Stimulated activated CD8-positive, alpha-beta memory T cell treated with anti-CD3 and anti-CD28 coated beads, Interleukin-7, amount 100 ng/mL, for 24 hours (primary cell): ENCODE results near the gene G3BP2.
"Not testable (repeated sequence)": the region's sequence is repeated elsewhere in the genome, so short reads cannot be mapped to it uniquely, and the experiment has no call there.

Source experiments
- DNase-seq: peaks from one replicate; pipeline ENCODE4 v3.0.0-alpha.2; 2020; ENCODE audit warnings: low read depth

The G3BP2 gene

DNA sequence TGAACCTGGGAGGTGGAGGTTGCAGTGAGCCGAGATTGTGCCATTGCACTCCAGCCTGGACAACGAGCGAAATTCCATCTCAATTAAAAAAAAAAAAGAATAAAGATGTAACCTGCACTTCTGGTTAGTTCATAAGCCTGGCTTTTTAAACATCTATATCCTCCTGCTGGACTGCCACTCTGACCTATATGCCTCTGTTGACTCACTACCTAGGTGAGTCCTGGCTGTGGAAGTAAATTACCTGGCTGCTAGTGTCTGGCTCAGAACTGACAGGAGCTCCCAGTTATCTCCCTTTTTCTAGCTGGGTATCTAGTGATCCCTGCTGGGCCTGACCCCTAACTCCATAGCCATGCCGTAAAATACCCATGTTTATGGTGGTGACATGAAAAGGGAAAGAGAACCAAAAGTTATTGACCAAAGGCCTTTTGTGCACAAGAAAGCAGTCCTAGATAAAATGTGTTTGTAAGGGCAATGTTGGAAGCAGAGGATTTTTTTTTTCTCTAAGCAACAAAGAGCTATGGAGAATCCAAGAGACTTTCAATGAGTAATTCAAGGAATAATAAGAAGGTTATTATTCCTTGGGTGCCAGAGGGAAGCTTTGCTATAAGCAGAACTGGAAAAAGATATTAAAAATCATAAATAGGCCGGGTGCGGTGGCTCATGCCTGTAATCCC is 10.4 kb upstream of the G3BP2 start:
- DNase-seq: no peak

DNA sequence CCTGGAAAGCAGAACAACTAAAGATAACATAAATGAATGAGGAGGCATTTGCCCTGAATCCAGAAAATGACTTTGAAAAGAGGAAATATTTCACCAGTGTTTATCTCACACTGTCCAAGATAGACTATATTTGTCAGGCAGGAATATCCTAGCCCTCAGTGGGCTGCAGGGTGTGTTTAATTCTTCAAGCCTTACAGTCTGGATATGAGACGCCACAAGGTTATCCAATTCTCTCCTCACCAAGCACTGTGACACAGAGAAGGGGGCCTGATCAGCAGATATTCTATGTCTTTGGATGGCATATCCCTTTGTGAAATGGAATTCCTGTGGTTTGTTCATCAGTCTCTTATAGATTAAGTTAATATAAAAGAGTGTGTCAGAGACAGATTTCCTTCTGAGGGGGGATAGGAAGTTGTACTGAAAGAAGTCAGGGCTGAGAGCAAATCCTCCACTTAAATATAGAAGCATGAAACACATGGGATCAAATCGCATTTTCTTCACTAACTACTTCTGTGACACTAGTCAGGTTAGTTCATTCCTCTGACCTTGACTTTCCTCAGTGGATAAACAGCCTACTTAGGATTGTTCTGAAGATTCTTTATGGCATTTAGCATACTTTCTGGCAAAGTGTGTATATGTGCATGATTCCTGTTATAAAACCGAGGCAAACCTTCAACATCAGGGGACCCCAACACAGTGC is 6.8 kb upstream of the G3BP2 start:
- no peak for DNase-seq

DNA sequence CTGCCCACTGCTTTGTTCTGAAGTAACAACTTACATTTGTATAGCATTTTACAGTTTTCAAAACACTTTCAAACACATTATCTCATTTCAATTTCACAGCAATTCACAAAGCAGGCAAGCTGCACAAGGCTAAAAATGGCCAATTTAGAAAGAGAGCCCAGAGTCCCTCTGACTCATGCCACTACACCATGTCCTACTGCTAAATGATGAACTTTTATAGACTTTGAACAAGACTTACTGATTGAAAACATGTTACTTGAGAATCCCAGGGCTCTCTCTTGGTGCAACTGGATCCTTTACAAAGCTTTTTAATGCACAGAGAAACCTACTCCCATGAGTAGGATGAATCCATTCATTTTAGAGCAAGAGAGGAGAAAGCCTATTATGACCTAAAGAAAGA is 5.8 kb upstream of the G3BP2 start:
- no peak for DNase-seq

DNA sequence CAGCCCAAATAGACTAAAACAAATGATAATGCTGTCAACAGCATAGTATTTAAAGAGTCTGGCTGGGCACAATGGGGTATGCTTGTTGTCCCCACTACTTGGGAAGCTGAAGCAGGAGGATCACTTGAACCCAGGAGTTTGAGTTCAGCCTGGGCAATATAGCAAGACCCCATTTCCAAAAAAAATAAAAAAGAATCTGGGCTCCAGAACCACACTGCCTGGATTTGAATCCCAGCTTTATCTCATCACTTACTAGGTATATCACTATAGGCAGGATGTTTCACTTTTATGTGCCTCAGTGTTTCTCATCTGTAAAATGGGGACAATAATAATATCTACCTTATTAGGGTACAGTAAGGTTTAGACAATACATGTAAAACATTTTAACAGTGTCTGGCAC is 5.3 kb upstream of the G3BP2 start:
- no peak for DNase-seq

DNA sequence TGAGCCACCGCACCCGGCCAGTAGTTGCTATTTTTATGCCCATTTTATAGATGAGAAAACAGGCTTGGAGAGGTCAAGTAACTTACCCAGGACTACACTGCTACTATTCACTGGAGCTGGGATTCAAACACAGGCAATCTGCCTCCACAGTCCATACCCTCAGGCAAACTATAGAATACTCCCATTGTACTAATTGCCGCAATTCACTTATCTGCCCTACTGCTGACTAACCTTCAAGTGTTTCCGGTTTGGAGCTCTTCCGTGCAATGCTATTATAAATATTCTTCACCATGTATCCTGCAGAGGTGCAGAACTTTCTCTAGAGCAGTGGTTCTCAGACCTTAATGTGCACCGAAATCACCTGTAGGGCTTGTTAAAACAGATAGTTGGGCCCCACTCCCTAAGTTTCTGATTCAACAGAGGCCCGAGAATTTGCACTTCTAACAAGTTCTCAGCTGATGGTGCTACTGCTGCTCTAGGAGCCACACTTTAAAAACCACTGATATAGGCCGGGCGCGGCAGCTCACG is 1.9 kb upstream of the G3BP2 start:
- DNase-seq: no peak

DNA sequence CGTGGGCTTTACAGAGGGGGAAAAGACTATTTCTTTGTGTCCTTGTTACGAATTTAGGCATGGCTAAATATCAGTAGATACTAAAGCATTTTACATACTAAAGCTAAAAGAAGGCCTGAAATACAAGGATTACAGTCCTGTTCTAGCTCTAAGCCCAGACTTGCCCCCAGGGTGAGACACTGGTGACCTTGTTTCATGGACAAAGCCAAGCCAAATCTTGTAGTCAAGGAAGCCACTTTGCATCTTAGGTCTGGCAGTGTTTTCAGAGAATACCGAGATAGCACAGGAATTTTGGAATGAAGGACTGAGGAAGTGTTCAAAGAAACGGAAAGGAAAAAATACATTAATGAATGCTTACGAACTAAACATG is 733 bp upstream of the G3BP2 start:
- DNase-seq: no peak

DNA sequence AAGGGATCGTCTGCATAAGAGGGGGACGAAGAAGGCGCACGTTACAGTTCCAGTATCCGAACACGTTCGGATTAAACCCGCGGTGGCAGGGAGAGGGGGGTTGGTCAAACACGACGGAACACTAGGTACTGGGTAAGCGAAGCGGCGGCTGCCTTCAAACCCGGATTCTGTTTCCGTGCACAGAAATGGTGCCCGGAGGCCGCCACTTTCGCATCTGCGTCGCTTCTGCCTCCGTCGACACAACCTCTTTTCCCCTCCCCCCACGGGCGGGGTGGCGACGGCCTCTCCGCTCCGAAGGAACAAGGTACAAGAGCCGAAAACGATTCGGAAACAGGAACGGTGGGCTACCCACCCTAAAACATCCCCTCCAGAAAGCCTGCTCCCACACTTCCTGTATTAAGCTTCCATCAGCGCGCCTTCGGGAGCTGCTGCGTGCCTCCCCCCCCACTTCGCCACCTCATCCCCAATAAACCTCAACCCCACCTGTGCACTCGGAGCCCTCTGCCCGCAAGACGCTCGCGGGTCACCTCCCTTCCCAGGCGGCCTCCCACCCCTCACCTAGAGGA is 667 bp downstream of the G3BP2 start:
- peak; percentile 60 for DNase-seq

DNA sequence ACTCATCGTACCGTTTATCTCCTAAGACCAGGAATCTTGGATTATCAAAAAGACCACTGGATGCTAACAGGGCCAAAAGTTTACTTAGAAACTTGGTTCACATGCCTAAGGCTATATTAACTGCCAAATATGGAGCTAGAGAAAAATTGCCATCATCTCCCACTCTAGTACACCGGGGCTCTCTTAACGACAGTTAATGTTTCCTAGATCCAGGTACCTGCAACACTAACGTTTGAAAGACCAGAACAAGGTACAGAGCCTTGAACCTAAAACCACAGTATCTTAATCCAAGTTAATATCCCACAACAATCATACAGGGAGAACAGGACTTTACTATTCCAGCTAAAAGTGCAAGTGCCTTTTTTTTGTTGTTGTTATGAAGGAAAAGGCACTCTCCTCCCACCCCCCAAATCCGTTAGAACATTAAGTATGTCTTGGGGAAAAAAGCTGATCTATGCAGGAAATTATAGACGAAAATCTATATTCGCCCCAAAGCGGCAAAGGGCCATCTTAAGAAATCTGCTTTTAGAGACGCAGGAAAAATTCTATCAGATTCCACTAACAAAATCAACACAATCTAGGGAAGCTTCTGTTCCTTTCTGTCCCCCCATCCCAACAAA is 1.3 kb downstream of the G3BP2 start:
- DNase-seq: no peak

DNA sequence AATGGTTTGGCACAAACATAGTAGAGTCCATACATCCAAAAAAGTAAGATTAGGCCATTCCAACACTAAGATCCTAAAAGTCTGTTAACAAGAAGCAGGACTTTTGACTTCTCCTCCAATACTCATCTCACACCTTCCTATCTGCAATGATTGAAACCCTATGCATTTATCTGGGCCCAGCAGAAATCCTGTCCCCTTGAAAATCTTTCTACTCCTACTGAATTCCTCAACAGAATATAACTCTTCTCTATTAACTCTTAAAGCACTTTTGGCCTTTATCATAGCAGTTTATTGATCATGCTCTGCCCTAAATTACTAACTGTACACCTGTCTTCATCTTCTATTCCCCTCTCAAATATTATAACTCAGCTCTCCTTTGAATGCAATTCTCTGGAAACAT is 4.6 kb downstream of the G3BP2 start:
- DNase-seq: no peak

DNA sequence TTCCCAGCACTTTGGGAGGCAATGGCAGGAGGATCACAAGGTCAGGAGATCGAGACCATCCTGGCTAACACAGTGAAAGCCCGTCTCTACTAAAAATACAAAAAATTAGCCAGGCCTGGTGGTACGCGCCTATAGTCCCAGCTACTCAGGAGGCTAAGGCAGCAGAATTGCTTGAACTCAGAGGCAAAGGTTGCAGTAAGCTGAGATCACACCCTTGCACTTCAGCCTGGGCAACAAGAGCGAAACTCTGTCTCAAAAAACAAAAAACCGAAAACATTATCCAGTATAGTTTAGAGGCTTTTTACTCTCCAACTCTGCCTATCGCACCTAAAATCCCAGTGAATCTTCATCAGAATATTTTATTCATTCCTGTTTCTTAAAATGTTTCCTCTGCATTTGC is 5.6 kb downstream of the G3BP2 start:
- DNase-seq: not testable (repeated sequence)

DNA sequence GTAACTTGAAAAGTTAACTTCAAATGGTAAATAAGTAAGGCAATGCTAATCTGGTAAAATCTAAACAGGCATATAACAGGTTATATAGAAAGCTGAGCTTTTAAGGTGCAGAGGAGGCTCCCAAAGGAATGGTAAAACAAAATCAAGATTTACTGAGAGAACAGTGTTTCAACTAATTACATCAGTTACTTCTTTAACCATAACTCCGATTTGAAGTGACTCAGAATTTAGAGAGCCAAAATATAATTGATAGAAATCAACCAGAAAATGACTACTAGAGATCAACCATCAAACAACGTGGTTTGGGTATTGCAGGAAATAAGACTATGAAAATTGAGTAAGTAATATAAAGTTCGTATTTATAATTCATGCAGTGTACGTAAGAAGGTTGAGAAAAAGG is 6.9 kb downstream of the G3BP2 start:
- no peak for DNase-seq

DNA sequence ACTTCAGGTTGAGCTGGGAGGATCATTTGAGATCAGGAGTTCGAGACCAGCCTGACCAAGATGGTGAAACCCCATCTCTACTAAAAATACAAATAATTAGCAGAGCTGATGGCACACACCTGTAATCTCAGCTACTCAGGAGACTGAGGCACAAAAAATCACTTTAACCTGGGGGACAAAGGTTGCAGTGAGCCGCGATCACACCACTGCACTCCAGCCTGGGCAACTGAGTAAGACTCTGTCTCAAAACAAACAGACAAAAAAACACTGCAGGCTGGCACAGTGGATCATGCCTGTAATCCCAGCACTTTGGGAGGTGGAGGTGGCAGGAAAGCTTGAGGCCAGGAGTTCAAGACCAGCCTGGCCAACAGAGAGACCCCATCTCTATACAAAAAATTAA is 8.6 kb downstream of the G3BP2 start:
- DNase-seq: not testable (repeated sequence)

DNA sequence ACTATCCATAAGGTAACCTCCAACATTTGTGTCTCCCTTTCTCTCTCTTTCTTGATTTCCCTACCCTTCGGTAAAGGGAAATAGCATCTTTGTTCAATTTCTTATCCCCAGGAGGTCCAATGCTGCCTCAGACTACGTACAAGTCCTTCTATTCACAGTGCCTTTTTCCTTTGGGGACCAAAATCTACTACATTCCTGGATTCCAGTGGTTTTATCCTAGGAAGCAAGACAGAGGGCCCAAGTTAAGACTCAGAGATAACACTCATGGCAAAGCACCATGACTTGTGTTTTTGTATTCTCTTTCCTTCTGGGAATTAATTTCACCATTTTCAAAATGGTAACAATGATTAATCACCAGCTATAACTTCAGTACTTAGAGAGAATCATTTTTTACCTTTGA is 10.6 kb downstream of the G3BP2 start:
- DNase-seq: no peak

DNA sequence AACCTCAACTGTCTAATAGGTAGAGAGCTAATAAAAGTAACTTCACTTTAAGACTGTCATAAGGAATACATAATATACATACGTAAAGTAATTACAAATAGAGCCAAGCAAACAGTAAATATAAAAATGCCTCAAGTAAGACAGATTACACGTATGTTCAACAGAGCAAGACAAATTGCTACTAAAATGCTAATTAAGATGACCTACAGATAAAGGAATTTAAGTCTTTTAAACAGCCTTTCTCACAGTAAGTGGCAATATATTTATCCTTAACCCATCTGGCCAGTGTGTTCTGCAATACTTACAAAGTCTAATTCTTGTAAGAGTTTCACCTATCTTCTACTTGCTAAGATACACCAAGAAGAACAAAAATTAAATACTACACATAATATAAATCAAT is 12.7 kb downstream of the G3BP2 start:
- no peak for DNase-seq

DNA sequence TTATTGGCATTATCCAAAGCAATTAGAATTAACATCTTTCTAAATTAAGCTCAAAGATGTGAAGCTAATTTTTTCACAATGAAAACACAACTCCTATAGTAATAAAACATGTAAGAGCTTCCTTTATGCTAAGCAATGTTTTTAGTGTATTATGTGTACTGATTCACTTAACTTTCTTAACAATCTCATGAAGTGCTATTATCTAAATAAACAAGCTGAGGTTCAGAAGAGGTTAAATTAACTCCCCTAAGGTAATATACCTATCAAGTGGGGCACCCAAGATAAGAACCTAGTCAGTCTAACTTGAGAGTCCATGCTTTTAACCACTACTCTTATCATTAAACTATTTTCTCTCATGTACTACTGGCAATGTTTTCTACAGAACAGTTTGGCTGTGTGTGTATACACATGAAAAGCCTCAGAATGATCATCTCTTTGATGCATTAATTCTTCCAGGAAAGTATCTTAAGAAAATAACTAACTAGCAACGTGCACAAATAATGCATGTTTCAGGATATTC is 13.6 kb downstream of the G3BP2 start:
- no peak for DNase-seq

DNA sequence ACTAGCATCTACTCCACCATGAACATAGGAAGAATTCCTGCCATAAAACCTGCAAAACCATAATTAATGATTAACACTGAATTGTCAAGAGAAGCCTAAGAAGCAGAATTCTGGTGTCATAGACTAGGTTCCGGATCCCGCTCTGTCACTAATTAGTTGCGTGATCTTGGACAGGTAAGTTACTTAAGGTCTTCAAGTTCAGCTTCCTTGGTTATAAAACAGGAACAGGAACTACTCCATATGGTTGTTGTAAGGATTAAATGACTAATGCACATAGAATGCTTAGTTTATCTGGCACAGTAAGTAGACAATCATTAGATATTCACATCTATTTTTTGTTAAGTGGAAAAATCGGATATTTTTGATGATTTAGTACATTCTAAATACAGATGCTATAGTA is 14.3 kb downstream of the G3BP2 start:
- DNase-seq: no peak

DNA sequence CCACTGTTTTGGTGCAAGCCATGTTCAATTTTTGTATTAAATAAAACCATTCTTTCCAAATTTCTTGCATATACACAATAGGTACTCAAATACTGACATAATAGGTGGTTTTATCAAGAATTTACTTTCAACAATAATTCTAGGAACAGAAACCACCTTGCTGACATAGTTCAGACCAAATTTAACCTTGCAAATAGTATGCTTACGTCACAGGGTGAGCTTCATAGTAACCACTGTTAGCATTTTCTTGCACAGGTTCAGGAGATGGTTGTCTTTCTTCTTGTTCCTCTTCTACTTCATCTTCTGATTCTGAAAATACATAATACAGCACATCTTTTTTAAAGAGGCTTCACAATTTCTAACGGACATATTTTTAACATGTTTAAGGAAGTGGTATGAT is 17.6 kb downstream of the G3BP2 start:
- no peak for DNase-seq

DNA sequence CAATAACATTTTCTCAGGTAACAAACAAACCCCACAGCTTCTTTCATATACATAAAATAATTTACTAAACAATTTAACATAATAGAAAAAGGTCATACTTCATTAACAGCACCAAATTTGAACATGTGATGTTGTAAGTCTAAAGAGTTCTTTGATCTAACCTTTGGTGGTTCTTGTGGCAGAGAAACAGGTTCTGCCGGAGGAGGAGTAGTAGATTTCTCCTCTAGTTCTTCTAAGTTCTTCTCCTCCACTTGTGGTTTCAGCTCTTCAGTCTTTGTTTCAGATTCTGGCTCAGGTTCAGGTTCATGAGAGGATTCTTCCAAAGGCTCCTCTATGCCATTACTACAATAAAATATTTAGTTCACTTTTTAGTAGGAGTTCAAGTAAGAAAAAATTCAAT is 18.3 kb downstream of the G3BP2 start:
- DNase-seq: no peak

DNA sequence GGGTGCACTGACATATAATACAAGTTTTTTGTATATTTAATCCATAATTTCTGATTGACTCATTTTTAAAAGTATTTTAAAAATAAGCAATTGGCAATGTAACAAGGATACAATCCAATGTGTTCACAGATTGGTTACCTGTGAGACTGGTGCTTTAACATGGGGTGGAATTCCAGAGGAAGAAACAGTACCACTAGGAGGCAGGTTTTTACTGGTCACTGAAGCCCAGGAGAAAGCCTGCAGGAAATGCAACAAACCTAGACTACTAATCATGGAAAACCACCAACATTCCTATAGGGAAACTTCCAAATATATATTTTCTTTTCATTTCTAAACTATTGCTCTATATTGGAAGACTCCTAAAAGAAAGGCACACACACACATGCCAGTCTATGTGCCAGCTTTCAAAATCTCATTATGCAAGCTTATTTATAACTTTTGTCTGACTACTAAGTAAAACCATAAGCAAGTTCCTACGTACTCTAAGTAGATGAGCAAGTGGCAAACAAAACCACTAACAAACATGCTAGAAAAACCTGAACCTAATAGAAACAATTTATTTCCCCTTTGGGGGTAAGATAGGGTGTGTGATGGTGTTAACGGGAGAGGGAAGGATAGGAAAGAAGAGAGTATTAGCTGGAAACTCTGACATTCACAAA is 19.2 kb downstream of the G3BP2 start:
- no peak for DNase-seq

DNA sequence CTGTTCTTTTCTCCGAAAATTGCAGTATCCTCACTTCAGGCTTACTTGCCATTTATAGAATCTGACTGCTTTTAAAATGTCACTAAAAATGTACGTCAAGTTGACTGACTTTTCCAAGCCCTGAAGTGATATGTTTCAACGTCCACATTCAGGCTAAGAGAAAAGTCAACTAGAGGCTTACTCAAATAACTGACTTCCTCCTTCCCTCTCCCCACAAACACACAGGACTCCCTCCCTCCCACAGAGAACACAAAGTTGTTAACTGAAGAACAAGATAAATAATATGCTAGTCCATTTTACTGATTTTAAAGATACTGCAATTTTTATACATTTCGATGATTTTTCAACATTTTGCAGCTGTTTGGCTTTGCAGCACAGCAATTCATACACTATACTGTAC is 29.1 kb downstream of the G3BP2 start:
- no peak for DNase-seq

DNA sequence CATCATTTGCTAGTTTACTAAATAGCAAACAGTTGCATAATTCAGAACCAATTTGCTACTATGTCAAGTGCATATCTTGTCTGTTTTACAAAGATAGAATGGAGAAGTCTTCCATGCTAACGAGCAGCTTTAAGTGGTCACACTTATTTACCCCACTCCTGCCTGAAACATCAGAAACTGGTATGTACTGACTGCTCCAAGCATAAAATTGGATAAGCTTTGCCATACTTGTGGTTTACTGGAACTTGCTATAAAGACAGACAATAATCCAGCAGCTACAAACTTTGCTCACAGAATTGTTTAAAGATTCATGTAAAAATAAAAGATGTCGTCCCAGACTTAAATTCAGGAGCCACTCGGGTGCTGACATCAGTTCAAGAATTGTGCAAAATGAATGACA is 29.6 kb downstream of the G3BP2 start:
- no peak for DNase-seq

DNA sequence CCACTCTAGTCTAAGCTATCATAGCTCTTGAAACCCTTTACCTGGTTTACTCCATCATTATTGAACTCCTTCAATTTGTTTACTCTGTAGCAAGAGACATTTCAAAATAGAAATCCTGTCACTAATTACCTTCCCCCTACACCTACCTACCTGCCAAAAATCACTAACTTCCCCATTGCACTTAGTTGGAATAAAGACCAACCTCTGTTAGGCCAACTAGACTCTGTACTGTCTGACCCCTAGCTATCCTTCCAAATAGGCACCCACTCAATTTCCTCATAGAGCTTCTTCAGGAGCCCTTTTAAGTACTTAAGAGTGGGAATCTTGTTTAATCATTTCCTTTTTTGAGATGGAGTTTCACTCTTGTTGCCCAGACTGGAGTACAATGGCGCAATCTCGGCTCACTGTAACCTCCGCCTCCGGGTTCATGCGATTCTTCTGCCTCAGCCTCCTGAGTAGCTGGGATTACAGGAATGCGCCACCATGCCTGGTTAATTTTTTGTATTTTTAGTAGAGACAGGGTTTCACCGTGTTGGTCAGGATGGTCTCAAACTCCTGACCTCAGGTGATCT is 34.0 kb downstream of the G3BP2 start:
- DNase-seq: no peak
